ENCODE measurements around the gene VWA2.

Gene VWA2

GRCh38 chr10:114308531-114309363, 69.7 kb downstream of the VWA2 start:
- Histone ChIP-seq H3K4me1 (ENCODE audit: control insufficient read depth, insufficient read depth, low read length) (no peaks in the 10 kb centered on the region), H3K9me3 (ENCODE audit: control insufficient read depth, insufficient read depth, low read depth, low read length) (no peaks in the 10 kb centered on the region), H3K4me3 (ENCODE audit: low read depth, low read length) (no peak overlapping the region), H3K36me3 (ENCODE audit: control insufficient read depth in 2 of 2, insufficient read depth in 1 of 2, low read length in 2 of 2) (no peaks in the 10 kb centered on the region), H3K27ac (ENCODE audit: extremely low read depth, low read depth, low read length) (no peak overlapping the region)
- TF ChIP-seq RBAK (tag by site-specific recombination; IDR thresholded peaks at IDR 0.05) (no peak), HOXC10 (CRISPR knock-in tag; IDR thresholded peaks at IDR 0.05) (no peak), ZNF596 (tag by site-specific recombination; IDR thresholded peaks at IDR 0.05) (no peak), ZNF792 (tag by site-specific recombination; IDR thresholded peaks at IDR 0.05) (no peak), ZNF341 (tag by site-specific recombination; IDR thresholded peaks at IDR 0.05; ENCODE audit: low read depth) (no peak), HOXA7 (CRISPR knock-in tag; IDR thresholded peaks at IDR 0.05; ENCODE audit: borderline replicate concordance) (no peak), ZNF274 (IDR thresholded peaks at IDR 0.05; ENCODE audit: low read length) (no peak), ZNF274 (tag by site-specific recombination; IDR thresholded peaks at IDR 0.05; ENCODE audit: borderline replicate concordance) (no peak), ZNF121 (tag by site-specific recombination; IDR thresholded peaks at IDR 0.05) (no peak), ZFHX2 (tag by site-specific recombination; conservative IDR thresholded peaks at IDR 0.05) (no peak), ZNF26 (tag by site-specific recombination; IDR thresholded peaks at IDR 0.05) (no peak), ZNF2 (tag by site-specific recombination; IDR thresholded peaks at IDR 0.05) (no peak), IKZF3 (tag by site-specific recombination; IDR thresholded peaks at IDR 0.05) (no peak), KLF9 (tag by site-specific recombination; IDR thresholded peaks at IDR 0.05; ENCODE audit: low read depth) (no peak), WT1 (tag by site-specific recombination; IDR thresholded peaks at IDR 0.05) (no peak), ZNF600 (tag by site-specific recombination; IDR thresholded peaks at IDR 0.05) (no peak), ZBTB21 (tag by site-specific recombination; IDR thresholded peaks at IDR 0.05) (no peak), SALL2 (tag by site-specific recombination; IDR thresholded peaks at IDR 0.05; ENCODE audit: borderline replicate concordance) (no peak)
- TF ChIP-seq, protein P1, sequence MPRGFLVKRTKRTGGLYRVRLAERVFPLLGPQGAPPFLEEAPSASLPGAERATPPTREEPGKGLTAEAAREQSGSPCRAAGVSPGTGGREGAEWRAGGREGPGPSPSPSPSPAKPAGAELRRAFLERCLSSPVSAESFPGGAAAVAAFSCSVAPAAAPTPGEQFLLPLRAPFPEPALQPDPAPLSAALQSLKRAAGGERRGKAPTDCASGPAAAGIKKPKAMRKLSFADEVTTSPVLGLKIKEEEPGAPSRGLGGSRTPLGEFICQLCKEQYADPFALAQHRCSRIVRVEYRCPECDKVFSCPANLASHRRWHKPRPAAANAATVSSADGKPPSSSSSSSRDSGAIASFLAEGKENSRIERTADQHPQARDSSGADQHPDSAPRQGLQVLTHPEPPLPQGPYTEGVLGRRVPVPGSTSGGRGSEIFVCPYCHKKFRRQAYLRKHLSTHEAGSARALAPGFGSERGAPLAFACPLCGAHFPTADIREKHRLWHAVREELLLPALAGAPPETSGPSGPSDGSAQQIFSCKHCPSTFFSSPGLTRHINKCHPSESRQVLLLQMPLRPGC (tag by site-specific recombination; IDR thresholded peaks at IDR 0.05), result no peak
- TF ChIP-seq, protein P2, sequence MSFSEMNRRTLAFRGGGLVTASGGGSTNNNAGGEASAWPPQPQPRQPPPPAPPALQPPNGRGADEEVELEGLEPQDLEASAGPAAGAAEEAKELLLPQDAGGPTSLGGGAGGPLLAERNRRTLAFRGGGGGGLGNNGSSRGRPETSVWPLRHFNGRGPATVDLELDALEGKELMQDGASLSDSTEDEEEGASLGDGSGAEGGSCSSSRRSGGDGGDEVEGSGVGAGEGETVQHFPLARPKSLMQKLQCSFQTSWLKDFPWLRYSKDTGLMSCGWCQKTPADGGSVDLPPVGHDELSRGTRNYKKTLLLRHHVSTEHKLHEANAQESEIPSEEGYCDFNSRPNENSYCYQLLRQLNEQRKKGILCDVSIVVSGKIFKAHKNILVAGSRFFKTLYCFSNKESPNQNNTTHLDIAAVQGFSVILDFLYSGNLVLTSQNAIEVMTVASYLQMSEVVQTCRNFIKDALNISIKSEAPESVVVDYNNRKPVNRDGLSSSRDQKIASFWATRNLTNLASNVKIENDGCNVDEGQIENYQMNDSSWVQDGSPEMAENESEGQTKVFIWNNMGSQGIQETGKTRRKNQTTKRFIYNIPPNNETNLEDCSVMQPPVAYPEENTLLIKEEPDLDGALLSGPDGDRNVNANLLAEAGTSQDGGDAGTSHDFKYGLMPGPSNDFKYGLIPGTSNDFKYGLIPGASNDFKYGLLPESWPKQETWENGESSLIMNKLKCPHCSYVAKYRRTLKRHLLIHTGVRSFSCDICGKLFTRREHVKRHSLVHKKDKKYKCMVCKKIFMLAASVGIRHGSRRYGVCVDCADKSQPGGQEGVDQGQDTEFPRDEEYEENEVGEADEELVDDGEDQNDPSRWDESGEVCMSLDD (tag by site-specific recombination; IDR thresholded peaks at IDR 0.05), result no peak
- TF ChIP-seq, protein P3, sequence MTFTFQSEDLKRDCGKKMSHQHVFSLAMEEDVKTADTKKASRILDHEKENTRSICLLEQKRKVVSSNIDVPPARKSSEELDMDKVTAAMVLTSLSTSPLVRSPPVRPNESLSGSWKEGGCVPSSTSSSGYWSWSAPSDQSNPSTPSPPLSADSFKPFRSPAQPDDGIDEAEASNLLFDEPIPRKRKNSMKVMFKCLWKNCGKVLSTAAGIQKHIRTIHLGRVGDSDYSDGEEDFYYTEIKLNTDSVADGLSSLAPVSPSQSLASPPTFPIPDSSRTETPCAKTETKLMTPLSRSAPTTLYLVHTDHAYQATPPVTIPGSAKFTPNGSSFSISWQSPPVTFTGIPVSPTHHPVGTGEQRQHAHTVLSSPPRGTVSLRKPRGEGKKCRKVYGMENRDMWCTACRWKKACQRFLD (tag by site-specific recombination; IDR thresholded peaks at IDR 0.05), result no peak
- ChIA-PET CTCF (interaction anchor here (0.7 to 1.3 kb wide), 3 partner anchors 66 to 129 kb away, joined by 3 to 5 read pairs (median 4); no protein-coding TSS in a partner anchor), POLR2A (interaction anchor here (0.6 kb wide), 1 partner anchor 153 kb away, joined by 3 read pairs; no protein-coding TSS in a partner anchor)
